WTC11 (cell line): ENCODE results near the gene LIPT1. TPM values are rescaled to one million over a fixed set of nuclear protein-coding genes. Genes with fewer than 3 reads are reported as not detected.

Source experiments
- ATF1 ChIP-seq: sonication (generic); formaldehyde crosslinking; IDR thresholded peaks from 2 replicates; pipeline ENCODE4 v1.8.1; 2023; ENCODE audit warnings: mild to moderate bottlenecking, moderate library complexity, missing genetic modification reagents
- CBFB ChIP-seq: sonication (generic); formaldehyde crosslinking; IDR thresholded peaks from 2 replicates; pipeline ENCODE4 v1.8.1; 2022; ENCODE audit warnings: mild to moderate bottlenecking, low read depth, missing genetic modification reagents
- CREM ChIP-seq: sonication (generic); formaldehyde crosslinking; IDR thresholded peaks from 2 replicates; pipeline ENCODE4 v1.8.1; 2022; ENCODE audit warnings: mild to moderate bottlenecking, missing genetic modification reagents, moderate library complexity
- FOXJ3 ChIP-seq: sonication (generic); formaldehyde crosslinking; IDR thresholded peaks from 2 replicates; pipeline ENCODE4 v1.9.0; 2021; ENCODE audit warnings: missing genetic modification reagents, mild to moderate bottlenecking, borderline replicate concordance
- SMAD4 ChIP-seq: sonication (generic); formaldehyde crosslinking; IDR thresholded peaks from 2 replicates; pipeline ENCODE4 v1.8.0; 2022; ENCODE audit warnings: mild to moderate bottlenecking, missing genetic modification reagents
- TEAD1 ChIP-seq: sonication (generic); formaldehyde crosslinking; IDR thresholded peaks from 2 replicates; pipeline ENCODE4 v1.8.0; 2022; ENCODE audit warnings: mild to moderate bottlenecking, missing genetic modification reagents
- ZNF263 ChIP-seq: sonication (generic); formaldehyde crosslinking; IDR thresholded peaks from 2 replicates; pipeline ENCODE4 v1.8.1; 2022; ENCODE audit warnings: low read depth, mild to moderate bottlenecking, moderate library complexity, missing genetic modification reagents
- ZNF396 ChIP-seq: fragments of 250-450 bp; sonication (Bioruptor Pico); IDR thresholded peaks from 2 replicates; pipeline ENCODE4 v1.8.0; 2021; ENCODE audit warnings: mild to moderate bottlenecking, moderate library complexity, borderline replicate concordance
- total RNA-seq: library from RNA; stranded (reverse); gene quantifications from 3 replicates; pipeline ENCODE4 v1.2.3, GENCODE V29; 2021
- TF ChIP-seq, protein P1 (sequence below): sonication (generic); formaldehyde crosslinking; conservative IDR thresholded peaks from 2 replicates; pipeline ENCODE4 v1.8.1; 2022; ENCODE audit warnings: mild to moderate bottlenecking, missing genetic modification reagents
- TF ChIP-seq, protein P2 (sequence below): fragments of 250-450 bp; sonication (Bioruptor Pico); conservative IDR thresholded peaks from 2 replicates; pipeline ENCODE4 v1.9.0; 2021; ENCODE audit warnings: mild to moderate bottlenecking
- TF ChIP-seq, protein P3 (sequence below): sonication (generic); formaldehyde crosslinking; IDR thresholded peaks from 2 replicates; pipeline ENCODE4 v1.8.0; 2022; ENCODE audit warnings: mild to moderate bottlenecking, missing genetic modification reagents
- TF ChIP-seq, protein P4 (sequence below): sonication (generic); formaldehyde crosslinking; IDR thresholded peaks from 2 replicates; pipeline ENCODE4 v1.8.1; 2023; ENCODE audit warnings: mild to moderate bottlenecking, missing genetic modification reagents
- TF ChIP-seq, protein P5 (sequence below): sonication (generic); formaldehyde crosslinking; IDR thresholded peaks from 2 replicates; pipeline ENCODE4 v1.8.0; 2022; ENCODE audit warnings: mild to moderate bottlenecking, missing genetic modification reagents
- TF ChIP-seq, protein P6 (sequence below): sonication (generic); formaldehyde crosslinking; IDR thresholded peaks from 2 replicates; pipeline ENCODE4 v1.8.1; 2023; ENCODE audit warnings: mild to moderate bottlenecking, missing genetic modification reagents, borderline replicate concordance
- TF ChIP-seq, protein P7 (sequence below): sonication (generic); formaldehyde crosslinking; IDR thresholded peaks from 2 replicates; pipeline ENCODE4 v1.8.1; 2022; ENCODE audit warnings: low read depth, missing genetic modification reagents, borderline replicate concordance

LIPT1 gene
- total RNA-seq, 1 experiment from 2014 or later, result 9.7 TPM

DNA sequence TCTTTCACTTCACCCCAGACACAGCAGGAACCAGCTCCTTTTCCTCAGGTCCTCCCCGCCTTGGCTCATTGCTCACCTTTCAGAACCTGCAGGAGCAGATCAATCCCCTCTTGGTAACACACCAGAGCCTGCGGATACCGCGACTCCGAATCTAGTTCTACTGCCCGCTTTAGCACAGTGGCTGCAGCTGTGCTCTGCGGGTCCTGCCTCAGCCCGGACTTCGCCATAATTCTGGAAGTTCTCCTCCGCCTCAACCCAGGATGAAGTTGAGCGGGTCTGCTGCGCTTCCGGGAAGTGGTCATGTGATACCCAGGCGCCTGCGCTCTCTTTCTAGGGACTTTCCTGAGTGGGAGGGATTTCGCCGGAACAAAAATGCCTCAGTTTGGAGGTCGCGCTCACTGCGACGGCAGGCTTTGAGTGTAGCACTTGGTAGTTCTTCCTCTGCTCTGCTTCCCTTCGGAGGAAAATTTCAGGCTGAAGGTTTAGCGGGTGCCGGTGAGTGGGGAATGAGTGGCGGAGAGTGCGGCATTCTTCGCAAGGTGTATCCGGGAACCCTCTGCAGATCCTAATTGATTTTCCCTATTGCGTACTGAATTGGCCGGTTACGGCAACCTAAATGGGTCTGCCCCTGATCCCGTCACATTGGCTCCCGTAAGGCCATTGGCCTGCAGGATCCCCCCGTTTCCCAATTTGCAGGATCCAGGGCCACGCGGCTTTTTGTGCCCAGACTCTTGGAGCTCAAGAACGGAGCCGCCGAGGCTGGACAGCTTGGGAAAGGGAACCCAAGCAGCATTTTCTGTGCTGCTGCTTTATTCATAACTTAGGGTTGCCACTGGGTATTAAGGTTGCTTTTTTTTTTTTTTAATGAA lies 26.2 kb downstream of the LIPT1 start, which contains the start of the genes MITD1 and MRPL30 (continued):
- TF ChIP-seq, protein P1, sequence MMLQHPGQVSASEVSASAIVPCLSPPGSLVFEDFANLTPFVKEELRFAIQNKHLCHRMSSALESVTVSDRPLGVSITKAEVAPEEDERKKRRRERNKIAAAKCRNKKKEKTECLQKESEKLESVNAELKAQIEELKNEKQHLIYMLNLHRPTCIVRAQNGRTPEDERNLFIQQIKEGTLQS (CRISPR knock-in tag), result no peak
- TF ChIP-seq, protein P2, sequence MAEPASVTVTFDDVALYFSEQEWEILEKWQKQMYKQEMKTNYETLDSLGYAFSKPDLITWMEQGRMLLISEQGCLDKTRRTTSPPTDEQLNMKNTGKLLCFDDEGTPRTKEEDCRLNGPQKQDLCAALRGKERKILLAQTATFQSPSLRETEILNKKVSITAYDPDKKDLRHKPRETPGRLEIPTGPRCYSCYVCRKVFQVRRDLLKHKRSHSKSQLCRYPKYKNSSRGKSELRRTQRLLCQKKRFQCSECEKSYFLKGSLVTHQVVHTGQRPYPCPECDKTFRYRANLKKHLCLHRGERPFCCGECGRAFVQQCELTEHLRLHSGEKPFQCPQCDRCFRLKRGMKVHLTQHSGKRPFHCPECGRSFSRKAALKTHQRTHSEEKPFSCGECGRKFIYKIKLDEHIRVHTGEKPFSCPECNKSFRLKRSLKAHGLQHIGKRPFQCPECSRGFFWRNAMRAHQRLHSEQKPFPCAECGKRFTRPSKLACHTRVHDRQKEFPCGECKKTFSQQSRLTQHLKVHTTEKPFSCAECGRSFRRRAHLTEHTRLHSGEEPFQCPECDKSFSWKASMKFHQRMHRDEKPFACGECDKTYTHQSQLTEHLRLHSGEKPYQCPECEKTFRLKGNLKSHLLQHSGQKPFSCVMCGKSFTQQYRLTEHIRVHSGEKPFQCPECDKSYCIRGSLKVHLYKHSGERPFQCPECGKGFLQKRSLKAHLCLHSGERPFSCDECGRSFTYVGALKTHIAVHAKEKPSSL (CRISPR knock-in tag), result no peak
- no peak for TF ChIP-seq ZNF263 (CRISPR knock-in tag)
- TF ChIP-seq, protein P3, sequence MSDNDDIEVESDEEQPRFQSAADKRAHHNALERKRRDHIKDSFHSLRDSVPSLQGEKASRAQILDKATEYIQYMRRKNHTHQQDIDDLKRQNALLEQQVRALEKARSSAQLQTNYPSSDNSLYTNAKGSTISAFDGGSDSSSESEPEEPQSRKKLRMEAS (CRISPR knock-in tag), result peak; percentile 77; the same call in 1 of the 2 replicates
- TF ChIP-seq, protein P4, sequence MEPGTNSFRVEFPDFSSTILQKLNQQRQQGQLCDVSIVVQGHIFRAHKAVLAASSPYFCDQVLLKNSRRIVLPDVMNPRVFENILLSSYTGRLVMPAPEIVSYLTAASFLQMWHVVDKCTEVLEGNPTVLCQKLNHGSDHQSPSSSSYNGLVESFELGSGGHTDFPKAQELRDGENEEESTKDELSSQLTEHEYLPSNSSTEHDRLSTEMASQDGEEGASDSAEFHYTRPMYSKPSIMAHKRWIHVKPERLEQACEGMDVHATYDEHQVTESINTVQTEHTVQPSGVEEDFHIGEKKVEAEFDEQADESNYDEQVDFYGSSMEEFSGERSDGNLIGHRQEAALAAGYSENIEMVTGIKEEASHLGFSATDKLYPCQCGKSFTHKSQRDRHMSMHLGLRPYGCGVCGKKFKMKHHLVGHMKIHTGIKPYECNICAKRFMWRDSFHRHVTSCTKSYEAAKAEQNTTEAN, result no peak
- TF ChIP-seq CBFB (CRISPR knock-in tag), result no peak
- TF ChIP-seq, protein P5, sequence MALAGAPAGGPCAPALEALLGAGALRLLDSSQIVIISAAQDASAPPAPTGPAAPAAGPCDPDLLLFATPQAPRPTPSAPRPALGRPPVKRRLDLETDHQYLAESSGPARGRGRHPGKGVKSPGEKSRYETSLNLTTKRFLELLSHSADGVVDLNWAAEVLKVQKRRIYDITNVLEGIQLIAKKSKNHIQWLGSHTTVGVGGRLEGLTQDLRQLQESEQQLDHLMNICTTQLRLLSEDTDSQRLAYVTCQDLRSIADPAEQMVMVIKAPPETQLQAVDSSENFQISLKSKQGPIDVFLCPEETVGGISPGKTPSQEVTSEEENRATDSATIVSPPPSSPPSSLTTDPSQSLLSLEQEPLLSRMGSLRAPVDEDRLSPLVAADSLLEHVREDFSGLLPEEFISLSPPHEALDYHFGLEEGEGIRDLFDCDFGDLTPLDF, result no peak
- no peak for TF ChIP-seq SMAD4
- no peak for TF ChIP-seq ATF1 (CRISPR knock-in tag)
- TF ChIP-seq FOXJ3, result no peak
- no peak for TF ChIP-seq TEAD1 (CRISPR knock-in tag)
- no peak for TF ChIP-seq ZNF396 (CRISPR knock-in tag)
- TF ChIP-seq, protein P6, sequence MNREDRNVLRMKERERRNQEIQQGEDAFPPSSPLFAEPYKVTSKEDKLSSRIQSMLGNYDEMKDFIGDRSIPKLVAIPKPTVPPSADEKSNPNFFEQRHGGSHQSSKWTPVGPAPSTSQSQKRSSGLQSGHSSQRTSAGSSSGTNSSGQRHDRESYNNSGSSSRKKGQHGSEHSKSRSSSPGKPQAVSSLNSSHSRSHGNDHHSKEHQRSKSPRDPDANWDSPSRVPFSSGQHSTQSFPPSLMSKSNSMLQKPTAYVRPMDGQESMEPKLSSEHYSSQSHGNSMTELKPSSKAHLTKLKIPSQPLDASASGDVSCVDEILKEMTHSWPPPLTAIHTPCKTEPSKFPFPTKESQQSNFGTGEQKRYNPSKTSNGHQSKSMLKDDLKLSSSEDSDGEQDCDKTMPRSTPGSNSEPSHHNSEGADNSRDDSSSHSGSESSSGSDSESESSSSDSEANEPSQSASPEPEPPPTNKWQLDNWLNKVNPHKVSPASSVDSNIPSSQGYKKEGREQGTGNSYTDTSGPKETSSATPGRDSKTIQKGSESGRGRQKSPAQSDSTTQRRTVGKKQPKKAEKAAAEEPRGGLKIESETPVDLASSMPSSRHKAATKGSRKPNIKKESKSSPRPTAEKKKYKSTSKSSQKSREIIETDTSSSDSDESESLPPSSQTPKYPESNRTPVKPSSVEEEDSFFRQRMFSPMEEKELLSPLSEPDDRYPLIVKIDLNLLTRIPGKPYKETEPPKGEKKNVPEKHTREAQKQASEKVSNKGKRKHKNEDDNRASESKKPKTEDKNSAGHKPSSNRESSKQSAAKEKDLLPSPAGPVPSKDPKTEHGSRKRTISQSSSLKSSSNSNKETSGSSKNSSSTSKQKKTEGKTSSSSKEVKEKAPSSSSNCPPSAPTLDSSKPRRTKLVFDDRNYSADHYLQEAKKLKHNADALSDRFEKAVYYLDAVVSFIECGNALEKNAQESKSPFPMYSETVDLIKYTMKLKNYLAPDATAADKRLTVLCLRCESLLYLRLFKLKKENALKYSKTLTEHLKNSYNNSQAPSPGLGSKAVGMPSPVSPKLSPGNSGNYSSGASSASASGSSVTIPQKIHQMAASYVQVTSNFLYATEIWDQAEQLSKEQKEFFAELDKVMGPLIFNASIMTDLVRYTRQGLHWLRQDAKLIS (CRISPR knock-in tag), result peak; percentile 53; the same call in 1 of the 2 replicates
- TF ChIP-seq, protein P7, sequence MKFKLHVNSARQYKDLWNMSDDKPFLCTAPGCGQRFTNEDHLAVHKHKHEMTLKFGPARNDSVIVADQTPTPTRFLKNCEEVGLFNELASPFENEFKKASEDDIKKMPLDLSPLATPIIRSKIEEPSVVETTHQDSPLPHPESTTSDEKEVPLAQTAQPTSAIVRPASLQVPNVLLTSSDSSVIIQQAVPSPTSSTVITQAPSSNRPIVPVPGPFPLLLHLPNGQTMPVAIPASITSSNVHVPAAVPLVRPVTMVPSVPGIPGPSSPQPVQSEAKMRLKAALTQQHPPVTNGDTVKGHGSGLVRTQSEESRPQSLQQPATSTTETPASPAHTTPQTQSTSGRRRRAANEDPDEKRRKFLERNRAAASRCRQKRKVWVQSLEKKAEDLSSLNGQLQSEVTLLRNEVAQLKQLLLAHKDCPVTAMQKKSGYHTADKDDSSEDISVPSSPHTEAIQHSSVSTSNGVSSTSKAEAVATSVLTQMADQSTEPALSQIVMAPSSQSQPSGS (CRISPR knock-in tag), result no peak
- TF ChIP-seq CREM (CRISPR knock-in tag), result peak; percentile 75; the same call in 1 of the 2 replicates
- TF ChIP-seq, all 79 proteins: peak for 17
